HEK293 (cell line): ENCODE measurements around the gene ZFAND2B.
A peak's percentile ranks its signal among the peaks of the same experiment; 100 is the strongest.

Experiments used
- CTCF ChIA-PET: fragments of 350-600 bp; formaldehyde crosslinking; extraction: SDS; loops from one replicate; lab custom pipeline; 2021; ENCODE audit warnings: antibody characterized with exemption; lab: Yijun Ruan, JAX
- POLR2A ChIA-PET: fragments of 300-600 bp; formaldehyde crosslinking; extraction: SDS; loops from one replicate; lab custom pipeline; 2020; ENCODE audit warnings: antibody characterized with exemption, inconsistent platforms; lab: Yijun Ruan, JAX
- H3K27ac ChIP-seq: fragments of 200-500 bp; sonication (Bioruptor generic); 2 replicates; pipeline ENCODE4 v1.5.1; 2014; ENCODE audit warnings: low read depth, low read length, control low read depth, inconsistent platforms; ENCODE audit errors: extremely low read depth
- H3K36me3 ChIP-seq, 2 experiments: fragments of 200-500 bp in 1 of 2; sonication (Bioruptor generic) in 1 of 2; 1 replicate in 1 of 2; 2 replicates in 1 of 2; pipeline ENCODE4 v1.5.1; 2014 to 2017; ENCODE audit warnings: inconsistent platforms in 2 of 2, low read length in 2 of 2; ENCODE audit not compliant: control insufficient read depth in 2 of 2, insufficient read depth in 1 of 2
- H3K4me1 ChIP-seq: fragments of 200-500 bp; sonication (Bioruptor generic); 2 replicates; pipeline ENCODE4 v1.5.1; 2014; ENCODE audit warnings: mild to moderate bottlenecking, low read length, inconsistent platforms; ENCODE audit not compliant: control insufficient read depth, insufficient read depth
- H3K4me3 ChIP-seq: 2 replicates; pipeline ENCODE4 v1.5.1; 2011; ENCODE audit warnings: low read depth, mild to moderate bottlenecking, control low read depth, low read length, moderate library complexity
- H3K9me3 ChIP-seq: fragments of 200-500 bp; sonication (Bioruptor generic); 2 replicates; pipeline ENCODE4 v1.5.1; 2014; ENCODE audit warnings: low read depth, low read length, inconsistent platforms; ENCODE audit not compliant: control insufficient read depth, insufficient read depth
- BCL11B ChIP-seq: fragments of 450-650 bp; formaldehyde crosslinking; IDR thresholded peaks from 2 replicates; pipeline ENCODE4 v1.5.1; 2016; ENCODE audit warnings: low read depth, missing biosample characterization, missing genetic modification characterization
- CTCF ChIP-seq: fragments of 450-650 bp; formaldehyde crosslinking; IDR thresholded peaks from 2 replicates; pipeline ENCODE4 v1.5.1; 2016; ENCODE audit warnings: missing biosample characterization, missing genetic modification characterization
- KLF1 ChIP-seq: fragments of 450-650 bp; formaldehyde crosslinking; IDR thresholded peaks from 2 replicates; pipeline ENCODE4 v1.5.1; 2016; ENCODE audit warnings: missing biosample characterization, missing genetic modification characterization
- ZNF341 ChIP-seq: fragments of 450-650 bp; formaldehyde crosslinking; IDR thresholded peaks from 2 replicates; pipeline ENCODE4; 2016; ENCODE audit warnings: low read depth, missing biosample characterization, missing genetic modification characterization
- ZNF37A ChIP-seq: fragments of 450-650 bp; IDR thresholded peaks from 2 replicates; pipeline ENCODE4 v1.5.1; 2018; ENCODE audit warnings: missing biosample characterization, missing genetic modification characterization
- ZNF394 ChIP-seq: fragments of 450-650 bp; formaldehyde crosslinking; IDR thresholded peaks from 2 replicates; pipeline ENCODE4 v1.5.1; 2016; ENCODE audit warnings: missing biosample characterization, missing genetic modification characterization, mild to moderate bottlenecking, moderate library complexity, borderline replicate concordance
- ZNF501 ChIP-seq: fragments of 450-650 bp; formaldehyde crosslinking; IDR thresholded peaks from 2 replicates; pipeline ENCODE4 v1.5.1; 2016; ENCODE audit warnings: missing biosample characterization, missing genetic modification characterization
- ZNF513 ChIP-seq: fragments of 450-650 bp; IDR thresholded peaks from 2 replicates; pipeline ENCODE4 v1.5.1; 2018; ENCODE audit warnings: missing biosample characterization, missing genetic modification characterization
- ZNF518A ChIP-seq: fragments of 450-650 bp; formaldehyde crosslinking; conservative IDR thresholded peaks from 2 replicates; pipeline ENCODE4 v1.5.1; 2016; ENCODE audit warnings: low read depth, missing biosample characterization, missing genetic modification characterization
- ZNF571 ChIP-seq: fragments of 450-650 bp; formaldehyde crosslinking; IDR thresholded peaks from 2 replicates; pipeline ENCODE4 v1.5.0; 2017; ENCODE audit warnings: missing biosample characterization, missing genetic modification characterization
- ZNF654 ChIP-seq: fragments of 450-650 bp; formaldehyde crosslinking; IDR thresholded peaks from 2 replicates; pipeline ENCODE4 v1.5.1; 2016; ENCODE audit warnings: low read depth, missing biosample characterization, missing genetic modification characterization
- ZNF660 ChIP-seq: fragments of 450-650 bp; IDR thresholded peaks from 2 replicates; pipeline ENCODE4 v1.5.1; 2018; ENCODE audit warnings: missing biosample characterization, mild to moderate bottlenecking, missing genetic modification characterization
- TF ChIP-seq, protein P1 (sequence below): sonication (generic); formaldehyde crosslinking; IDR thresholded peaks from 2 replicates; pipeline ENCODE4 v1.8.1; 2022; ENCODE audit warnings: mild to moderate bottlenecking, moderate library complexity, missing genetic modification reagents

The ZFAND2B gene

GRCh38 chr2:219171231-219171651 is 35.3 kb upstream of the ZFAND2B start:
- H3K9me3 ChIP-seq: no peaks in the 10 kb centered on the region
- 0 out of 2 replicates have a peak, but pooled peaks cover 4% of the 10 kb centered on the region for H3K4me1 ChIP-seq
- H3K36me3 ChIP-seq: peaks cover 4 to 36% of the 10 kb centered on the region in 2 experiments; a peak in 2 of 3 replicates
- CTCF ChIA-PET: interaction anchor here (0.6 to 8.4 kb wide), 27 partner anchors 9 to 1201 kb away, joined by 3 to 101 read pairs (median 4); partner anchors contain the start of genes ABCB6, ANKZF1 and NHEJ1
- no peak overlapping the region for H3K4me3 ChIP-seq
- peak; percentile 35; the same call in 1 of the 2 replicates for TF ChIP-seq ZNF654
- TF ChIP-seq CTCF: peak; percentile 28; the same call in 1 of the 2 replicates
- TF ChIP-seq BCL11B (tag by site-specific recombination): no peak
- peak; percentile 84 for TF ChIP-seq ZNF660 (tag by site-specific recombination)
- TF ChIP-seq, all 188 proteins: peak for 3
- no peak overlapping the region for H3K27ac ChIP-seq
- POLR2A ChIA-PET: interaction anchor here (0.9 to 1.1 kb wide), 2 partner anchors 35 to 58 kb away, joined by 3 to 4 read pairs; partner anchors contain the start of genes ANKZF1, ATG9A and ZFAND2B

DNA sequence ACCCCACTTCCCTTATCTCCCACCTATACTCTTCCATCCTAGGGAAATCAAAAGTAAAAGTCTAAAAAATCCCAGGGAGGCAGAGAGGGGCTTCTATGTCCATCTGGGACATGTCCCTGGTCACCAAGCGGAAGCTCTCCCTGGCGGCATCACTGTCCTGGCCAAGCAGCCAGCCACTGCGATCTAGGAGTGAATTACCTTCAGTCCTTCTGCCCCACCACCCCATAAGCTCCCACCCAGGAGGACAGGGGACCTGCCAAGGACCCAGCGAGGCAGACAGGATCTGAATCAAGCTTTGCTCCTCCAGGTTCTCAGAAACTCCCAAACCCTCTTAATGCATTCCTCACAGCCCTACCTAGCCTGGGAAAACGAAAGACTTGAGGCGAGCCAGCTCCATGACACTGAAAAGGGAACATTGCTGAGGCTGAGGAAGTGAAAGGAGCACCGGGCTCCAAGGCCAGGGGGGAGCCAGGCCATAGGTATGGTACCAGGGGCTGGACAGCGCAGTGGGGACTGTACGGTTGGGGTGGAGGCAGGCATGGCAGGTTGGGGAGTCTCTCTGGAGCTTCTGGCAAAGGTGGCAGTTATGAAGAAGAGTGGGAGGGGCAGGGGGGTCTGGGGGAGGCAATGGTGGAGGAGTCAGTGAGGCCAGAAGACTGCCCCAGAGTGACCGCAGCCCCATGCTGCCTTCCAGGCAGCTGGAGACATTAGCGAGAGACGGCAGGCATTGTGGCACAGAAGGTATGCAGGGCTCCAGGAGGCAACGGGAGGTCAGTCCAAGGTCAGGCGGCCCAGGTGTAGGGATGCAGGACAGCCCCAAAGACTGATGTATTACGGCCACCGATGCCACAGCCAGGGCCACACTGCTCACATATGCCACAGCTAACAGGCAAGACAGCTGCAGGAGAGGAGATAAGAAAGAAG is 34.1 kb upstream of the ZFAND2B start:
- TF ChIP-seq ZNF518A: no peak
- TF ChIP-seq ZNF501 (tag by site-specific recombination): no peak
- no peak for TF ChIP-seq ZNF513 (tag by site-specific recombination)
- no peak for TF ChIP-seq ZNF341 (tag by site-specific recombination)
- no peak for TF ChIP-seq KLF1 (tag by site-specific recombination)
- no peak for TF ChIP-seq ZNF571 (tag by site-specific recombination)
- no peak for TF ChIP-seq ZNF37A
- no peak for TF ChIP-seq ZNF394 (tag by site-specific recombination)
- TF ChIP-seq, protein P1, sequence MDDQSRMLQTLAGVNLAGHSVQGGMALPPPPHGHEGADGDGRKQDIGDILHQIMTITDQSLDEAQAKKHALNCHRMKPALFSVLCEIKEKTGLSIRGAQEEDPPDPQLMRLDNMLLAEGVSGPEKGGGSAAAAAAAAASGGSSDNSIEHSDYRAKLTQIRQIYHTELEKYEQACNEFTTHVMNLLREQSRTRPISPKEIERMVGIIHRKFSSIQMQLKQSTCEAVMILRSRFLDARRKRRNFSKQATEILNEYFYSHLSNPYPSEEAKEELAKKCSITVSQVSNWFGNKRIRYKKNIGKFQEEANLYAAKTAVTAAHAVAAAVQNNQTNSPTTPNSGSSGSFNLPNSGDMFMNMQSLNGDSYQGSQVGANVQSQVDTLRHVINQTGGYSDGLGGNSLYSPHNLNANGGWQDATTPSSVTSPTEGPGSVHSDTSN (CRISPR knock-in tag): no peak
- TF ChIP-seq, all 188 proteins: peak for 0
- Histone ChIP-seq H3K4me3 (no peak overlapping the region), H3K9me3 (no peaks in the 10 kb centered on the region), H3K36me3 (peaks cover 4 to 36% of the 10 kb centered on the region in 2 experiments; a peak in 2 of 3 replicates), H3K27ac (no peak overlapping the region), H3K4me1 (0 out of 2 replicates have a peak, but pooled peaks cover 4% of the 10 kb centered on the region)
- ChIA-PET CTCF (interaction anchor here (0.5 to 8.4 kb wide), 12 partner anchors 9 to 339 kb away, joined by 3 to 101 read pairs (median 6); partner anchors contain the start of genes ABCB6 and NHEJ1), POLR2A (interaction anchor here (1.1 kb wide), 1 partner anchor 57 kb away, joined by 4 read pairs; the partner anchor contains the start of genes ANKZF1 and ATG9A)
